K562 (cell line): ENCODE measurements around the gene TENM3. TPM values are rescaled to one million over a fixed set of nuclear protein-coding genes. Genes with fewer than 3 reads are reported as not detected.

Experiments
- ATAC-seq: fragments of 200-7000 bp; cut with Tn5 transposase; 3 replicates; pipeline ENCODE4 v1.9.1; 2020; ENCODE audit warnings: moderate library complexity
- BruUV-seq: library from RNA; stranded (reverse); fragments of 400-500 nt; replicated peaks from 2 replicates; lab custom pipeline; 2021; lab: Mats Ljungman, UMichigan
- CTCF ChIA-PET: fragments of 300-600 bp; formaldehyde crosslinking; extraction: SDS; loops from one replicate; lab custom pipeline; 2021; ENCODE audit warnings: low intra/inter-chr PET ratio; lab: Yijun Ruan, JAX
- POLR2A ChIA-PET: fragments of 300-600, 350-650 bp; sonication (Branson Sonifier 250); formaldehyde crosslinking; extraction: SDS; loops from one replicate; lab custom pipeline; 2021; ENCODE audit warnings: antibody characterized with exemption, inconsistent platforms; lab: Yijun Ruan, JAX
- DNase-seq, 4 experiments: peaks; one replicate each; pipeline versions ENCODE4 v3.0.0 to v3.0.0-alpha.2; 2011 to 2018; ENCODE audit warnings: low spot score in 3 of 4, mixed read lengths in 3 of 4; ENCODE audit errors: extremely low read depth in 1 of 4
- FAIRE-seq: peaks from 2 replicates; lab custom pipeline; 2011; peaks lifted over from hg19 to GRCh38; lab: Jason Lieb, UNC
- H2AFZ ChIP-seq: 2 replicates; pipeline ENCODE4 v1.6.0; 2011; ENCODE audit warnings: low read depth, low read length, control low read depth, inconsistent platforms
- H3K27ac ChIP-seq: fragments of 200-600 bp; 3 replicates; pipeline ENCODE4 v1.8.0; 2011; ENCODE audit warnings: low read depth, mild to moderate bottlenecking, control low read depth, inconsistent platforms, low read length, moderate library complexity, mixed read lengths; ENCODE audit errors: extremely low read depth
- H3K27me3 ChIP-seq, 2 experiments: fragments of 300-600 bp in 1 of 2; 2 replicates in 1 of 2; 3 replicates in 1 of 2; pipeline versions ENCODE4 v1.6.0 to v1.8.0; 2011; ENCODE audit warnings: inconsistent platforms in 2 of 2, low read length in 2 of 2, mild to moderate bottlenecking in 1 of 2, mixed read lengths in 1 of 2, moderate library complexity in 1 of 2; ENCODE audit not compliant: control insufficient read depth in 2 of 2, insufficient read depth in 2 of 2
- H3K36me3 ChIP-seq: fragments of 300-600 bp; 3 replicates; pipeline ENCODE4 v1.8.0; 2011; ENCODE audit warnings: mild to moderate bottlenecking, low read length, inconsistent platforms; ENCODE audit not compliant: control insufficient read depth, insufficient read depth
- H3K4me1 ChIP-seq, 2 experiments: fragments of 200-600 bp in 1 of 2; replicated peaks in 1 of 2; 2 replicates in 1 of 2; 3 replicates in 1 of 2; pipeline versions ENCODE4 v1.5.1 to v1.8.0; 2011; ENCODE audit warnings: inconsistent platforms in 2 of 2, low read length in 2 of 2, mild to moderate bottlenecking in 1 of 2, mixed read lengths in 1 of 2, moderate library complexity in 1 of 2; ENCODE audit not compliant: control insufficient read depth in 2 of 2, insufficient read depth in 2 of 2
- H3K4me2 ChIP-seq: 2 replicates; pipeline ENCODE4 v1.6.1; 2011; ENCODE audit warnings: low read length, control low read depth, inconsistent platforms, mixed read lengths; ENCODE audit not compliant: insufficient read depth
- H3K4me3 ChIP-seq: fragments of 200-600 bp; sonication (generic), shearing (Covaris generic); 2 replicates; pipeline ENCODE4 v1.5.1; 2016; ENCODE audit warnings: control low read depth, inconsistent platforms
- H3K79me2 ChIP-seq: fragments of 200-600 bp; 3 replicates; pipeline ENCODE4 v1.8.0; 2011; ENCODE audit warnings: low read length, inconsistent platforms; ENCODE audit not compliant: control insufficient read depth, insufficient read depth
- H3K9ac ChIP-seq, 2 experiments: 2 replicates each; pipeline versions ENCODE4 v1.6.0 to v1.6.1; 2011; ENCODE audit warnings: low read depth in 2 of 2, low read length in 2 of 2, control low read depth in 1 of 2, inconsistent platforms in 1 of 2, mild to moderate bottlenecking in 1 of 2, mixed read lengths in 1 of 2; ENCODE audit not compliant: insufficient read depth in 1 of 2
- H3K9me1 ChIP-seq: one replicate; pipeline ENCODE4 v1.6.0; 2011; ENCODE audit warnings: inconsistent platforms, mild to moderate bottlenecking, low read length, moderate library complexity; ENCODE audit not compliant: control insufficient read depth, insufficient read depth
- H3K9me3 ChIP-seq: replicated peaks from 2 replicates; pipeline ENCODE4 v1.5.1; 2011; ENCODE audit warnings: low read depth, low read length, inconsistent platforms; ENCODE audit not compliant: control insufficient read depth, insufficient read depth
- H4K20me1 ChIP-seq: replicated peaks from 2 replicates; pipeline ENCODE4 v1.6.1; 2011; ENCODE audit warnings: low read length, inconsistent platforms, mixed read lengths; ENCODE audit not compliant: control insufficient read depth, insufficient read depth
- CREB5 ChIP-seq: fragments of 250-450 bp; sonication (Bioruptor Pico); IDR thresholded peaks from 2 replicates; pipeline ENCODE4 v1.5.0; 2020; ENCODE audit warnings: mild to moderate bottlenecking
- ILF3 ChIP-seq: fragments of 450-650 bp; IDR thresholded peaks from 2 replicates; pipeline ENCODE4 v1.6.1; 2018; ENCODE audit warnings: antibody characterized with exemption, mild to moderate bottlenecking, moderate library complexity, borderline replicate concordance
- NR4A1 ChIP-seq, 2 experiments: fragments of 250-450 bp in 1 of 2; fragments of 450-650 bp in 1 of 2; sonication (Bioruptor Pico) in 1 of 2; IDR thresholded peaks; 2 replicates each; pipeline versions ENCODE4 v1.4.0 to v1.6.1; 2016 to 2020; ENCODE audit warnings: mild to moderate bottlenecking in 2 of 2, missing compliant biosample characterization in 1 of 2, missing genetic modification characterization in 1 of 2, moderate library complexity in 1 of 2
- POLR2G ChIP-seq: fragments of 200-400 bp; formaldehyde crosslinking; IDR thresholded peaks from 2 replicates; pipeline ENCODE4 v1.6.1; 2017; ENCODE audit warnings: low read depth, mild to moderate bottlenecking, antibody characterized with exemption, low read length, moderate library complexity
- PYGO2 ChIP-seq: fragments of 450-650 bp; IDR thresholded peaks from 2 replicates; pipeline ENCODE4 v1.6.1; 2016; ENCODE audit warnings: mild to moderate bottlenecking, missing genetic modification characterization, moderate library complexity, missing compliant biosample characterization
- RBM15 ChIP-seq: fragments of 200-400 bp; formaldehyde crosslinking; IDR thresholded peaks from 2 replicates; pipeline ENCODE4 v1.6.1; 2018; ENCODE audit warnings: mild to moderate bottlenecking, low read length, moderate library complexity; ENCODE audit not compliant: insufficient read depth
- RBM22 ChIP-seq: fragments of 200-400 bp; formaldehyde crosslinking; IDR thresholded peaks from 2 replicates; pipeline ENCODE4 v1.6.1; 2018; ENCODE audit warnings: low read length, low read depth; ENCODE audit not compliant: poor library complexity, severe bottlenecking
- TAF7 ChIP-seq: fragments of 450-650 bp; IDR thresholded peaks from 2 replicates; pipeline ENCODE4 v1.6.1; 2016; ENCODE audit warnings: missing genetic modification characterization, missing compliant biosample characterization
- ZKSCAN1 ChIP-seq: fragments of 150-350 bp; IDR thresholded peaks from 2 replicates; pipeline ENCODE4 v1.6.1; 2016; ENCODE audit warnings: low read depth, low read length
- ZNF79 ChIP-seq: fragments of 250-450 bp; sonication (Bioruptor Pico); IDR thresholded peaks from 2 replicates; pipeline ENCODE4 v1.4.0; 2020; ENCODE audit warnings: low read depth, mild to moderate bottlenecking, moderate library complexity
- WGBS: fragments of 100-300 bp; shearing (Covaris generic); methylation state at CpG from one replicate; pipeline ENCODE4 v1.1.6; 2016; ENCODE audit warnings: low coverage, mixed read lengths; ENCODE audit not compliant: insufficient coverage; ENCODE audit errors: missing lambda C conversion rate; 5-methylcytosine and 5-hydroxymethylcytosine counted together
- in situ Hi-C: fragments of 300-500 bp; cut with MboI; formaldehyde crosslinking; loops from 4 replicates; pipeline ENCODE4 v1.15.0; 2018; ENCODE audit warnings: inconsistent platforms, mixed read lengths
- intact Hi-C: fragments of 100-400 bp; cut with micrococcal nuclease; formaldehyde crosslinking; loops from 2 replicates; pipeline ENCODE4 v1.14.2; 2022
- polyA plus RNA-seq, 8 experiments: library from polyadenylated mRNA; depleted of rRNA in 4 of 8; stranded (reverse) in 5 of 8; unstranded in 3 of 8; fragments of >200 nt; fragmentation: Nextera tagmentation in 2 of 8; fragmentation: Illumina TruSeq in 1 of 8; extraction: Ambion mirVana in 2 of 8; extraction: Trizol in 1 of 8; gene quantifications; 2 replicates each; pipeline versions ENCODE4 v1.2.1 to v1.2.3, GENCODE V29; 2011 to 2014; ENCODE audit warnings: inconsistent platforms in 1 of 8, missing spikeins in 1 of 8
- total RNA-seq, 7 experiments: library from RNA; depleted of rRNA in 6 of 7; stranded (reverse); fragments of >200 nt in 6 of 7; fragmentation: Illumina TruSeq in 2 of 7; extraction: Trizol in 2 of 7; gene quantifications; 2 replicates each; pipeline versions ENCODE4 v1.2.1 to v1.2.3, GENCODE V29; 2011 to 2021; ENCODE audit warnings: low replicate concordance in 1 of 7
- TF ChIP-seq, protein P1 (sequence below): fragments of 450-650 bp; conservative IDR thresholded peaks from 2 replicates; pipeline ENCODE4 v1.6.1; 2016; ENCODE audit warnings: missing genetic modification characterization, low read depth, mild to moderate bottlenecking, missing compliant biosample characterization, moderate library complexity
- TF ChIP-seq, protein P2 (sequence below): sonication (generic); formaldehyde crosslinking; IDR thresholded peaks from 2 replicates; pipeline ENCODE4 v1.8.1; 2022; ENCODE audit warnings: missing genetic modification reagents

Gene TENM3
- total and polyA plus RNA-seq, 9 of the 15 experiments (the other 6 are each of a cell fraction or from before 2014, with no cell fraction given) = 0.01 to 0.02 TPM; not detected in 7

DNA sequence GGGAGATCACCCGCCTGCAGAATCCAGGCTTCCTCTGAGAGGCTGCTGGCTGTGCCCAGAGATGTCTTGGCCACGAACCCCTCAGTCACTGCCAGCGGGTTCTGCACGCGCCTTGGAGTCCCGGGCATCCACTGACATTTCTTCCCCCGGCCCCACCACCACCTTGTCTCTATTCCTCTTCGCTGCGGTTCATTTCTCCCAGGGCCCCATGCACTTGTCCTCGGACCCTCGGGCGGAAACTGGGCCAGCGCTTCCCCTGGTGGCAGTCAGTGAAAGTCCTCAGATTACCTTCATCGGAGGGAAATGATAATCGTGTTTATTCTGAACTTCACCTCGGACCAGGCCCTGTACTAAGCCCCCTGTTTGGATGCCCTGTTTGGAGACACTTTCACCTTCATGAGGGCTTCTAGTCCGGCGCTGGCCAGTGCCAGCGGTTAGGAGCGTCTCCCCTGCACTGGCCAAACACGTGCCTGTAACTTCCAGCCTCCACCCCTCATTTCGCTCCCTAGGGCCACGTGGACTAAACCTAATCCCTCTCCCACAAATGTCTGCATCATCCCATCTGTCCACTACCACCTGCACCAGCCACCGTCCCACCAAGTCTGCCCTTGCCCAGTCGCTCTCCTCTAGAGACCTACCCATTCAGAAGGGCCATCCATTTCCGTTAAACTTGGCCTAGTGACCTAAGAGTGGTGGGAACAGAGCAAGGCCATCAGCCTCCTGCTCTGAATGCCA lies 592.0 kb downstream of the TENM3 start (continued):
- no peak for TF ChIP-seq CREB5 (CRISPR knock-in tag)
- no peak for TF ChIP-seq RBM22

- H3K27ac ChIP-seq = no peak overlapping the region
- no peaks in the 10 kb centered on the region; a peak in 1 of 5 replicates for H3K4me1 ChIP-seq
- TF ChIP-seq NR4A1 (CRISPR knock-in tag; IDR thresholded peaks at IDR 0.05) (no peak), NR4A1 (tag; IDR thresholded peaks at IDR 0.05) (no peak), TAF7 (tag) (no peak), ZNF79 (CRISPR knock-in tag) (no peak), RBM15 (no peak), ZKSCAN1 (no peak), ILF3 (no peak), PYGO2 (tag) (no peak), POLR2G (no peak)
- TF ChIP-seq, protein P1, sequence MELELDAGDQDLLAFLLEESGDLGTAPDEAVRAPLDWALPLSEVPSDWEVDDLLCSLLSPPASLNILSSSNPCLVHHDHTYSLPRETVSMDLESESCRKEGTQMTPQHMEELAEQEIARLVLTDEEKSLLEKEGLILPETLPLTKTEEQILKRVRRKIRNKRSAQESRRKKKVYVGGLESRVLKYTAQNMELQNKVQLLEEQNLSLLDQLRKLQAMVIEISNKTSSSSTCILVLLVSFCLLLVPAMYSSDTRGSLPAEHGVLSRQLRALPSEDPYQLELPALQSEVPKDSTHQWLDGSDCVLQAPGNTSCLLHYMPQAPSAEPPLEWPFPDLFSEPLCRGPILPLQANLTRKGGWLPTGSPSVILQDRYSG (tag) = no peak
- TF ChIP-seq, protein P2, sequence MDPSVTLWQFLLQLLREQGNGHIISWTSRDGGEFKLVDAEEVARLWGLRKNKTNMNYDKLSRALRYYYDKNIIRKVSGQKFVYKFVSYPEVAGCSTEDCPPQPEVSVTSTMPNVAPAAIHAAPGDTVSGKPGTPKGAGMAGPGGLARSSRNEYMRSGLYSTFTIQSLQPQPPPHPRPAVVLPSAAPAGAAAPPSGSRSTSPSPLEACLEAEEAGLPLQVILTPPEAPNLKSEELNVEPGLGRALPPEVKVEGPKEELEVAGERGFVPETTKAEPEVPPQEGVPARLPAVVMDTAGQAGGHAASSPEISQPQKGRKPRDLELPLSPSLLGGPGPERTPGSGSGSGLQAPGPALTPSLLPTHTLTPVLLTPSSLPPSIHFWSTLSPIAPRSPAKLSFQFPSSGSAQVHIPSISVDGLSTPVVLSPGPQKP (CRISPR knock-in tag) = no peak
- no peak overlapping the region for H2AFZ ChIP-seq
- peaks cover 11 to 69% of the 10 kb centered on the region in 2 experiments for H3K27me3 ChIP-seq
- 4% methylated on average over 11 of the region's 12 CpGs for WGBS
- ChIA-PET CTCF (no interaction called here), POLR2A (interaction anchor here (0.8 kb wide), 1 partner anchor 24 kb away, joined by 3 read pairs; no protein-coding TSS in a partner anchor)
- no peaks in the 10 kb centered on the region for H3K79me2 ChIP-seq
- ATAC-seq (no peak), DNase-seq (no peak), FAIRE-seq (no peak)
- intact Hi-C loops (no loop called here), in situ Hi-C loops (no loop called here)
- H3K9ac ChIP-seq = no peak overlapping the region
- no peaks in the 10 kb centered on the region for H3K9me1 ChIP-seq
- H3K9me3 ChIP-seq = no peaks in the 10 kb centered on the region
- H4K20me1 ChIP-seq = no peaks in the 10 kb centered on the region
- no TSS peak for BruUV-seq
- no peak overlapping the region for H3K4me2 ChIP-seq
- no peaks in the 10 kb centered on the region for H3K36me3 ChIP-seq
- H3K4me3 ChIP-seq = no peak overlapping the region
Observed at GRCh38 chr4:182837831-182838230, 594.6 kb downstream of the TENM3 start.
